ENCODE results near the gene NKTR.

- no peak for TF ChIP-seq CTCF (IDR thresholded peaks at IDR 0.05)
- TF ChIP-seq POLR2AphosphoS5 (IDR thresholded peaks at IDR 0.05) = no peak
- TF ChIP-seq POLR2A (IDR thresholded peaks at IDR 0.05) = no peak
Measured at GRCh38 chr3:42667096-42667522, 66.6 kb downstream of the NKTR start.

All from upper lobe of left lung (tissue), 4 donors.